ENCODE data around the gene GON4L. TPM values are rescaled to one million over a fixed set of nuclear protein-coding genes. Genes with fewer than 3 reads are reported as not detected.

The GON4L gene
- total RNA-seq, 2 experiments from 2014 or later, result 71.0 to 77.0 TPM

GRCh38 chr1:155864393-155864792 lies 7.4 kb upstream of the GON4L start:
- no peak overlapping the region for H3K27ac Mint-ChIP-seq
- peaks cover 5% of the 10 kb centered on the region for H3K4me1 Mint-ChIP-seq (ENCODE audit: low read depth)
- peaks cover 17% of the 10 kb centered on the region for H3K4me1 ChIP-seq (ENCODE audit: insufficient read depth, low read length)
- POLR2A ChIA-PET, result no interaction called here
- H3K27me3 Mint-ChIP-seq, result peaks cover 23% of the 10 kb centered on the region
- peaks cover 0 to 8% of the 10 kb centered on the region in 2 experiments for H3K27me3 ChIP-seq (ENCODE audit: control insufficient read depth in 1 of 2, insufficient read depth in 2 of 2, low read length in 2 of 2)
- no peaks in the 10 kb centered on the region for H3K36me3 Mint-ChIP-seq (ENCODE audit: low read depth)
- H3K4me3 ChIP-seq (ENCODE audit: low read length), result no peak overlapping the region
- no peak for ATAC-seq (ENCODE audit: poor library complexity)
- H3K9me3 Mint-ChIP-seq, result no peaks in the 10 kb centered on the region
- peaks cover 7% of the 10 kb centered on the region for H3K36me3 ChIP-seq (ENCODE audit: insufficient read depth, low read length)
- no peak for TF ChIP-seq CTCF (IDR thresholded peaks at IDR 0.05)
- no peak overlapping the region for H3K4me3 Mint-ChIP-seq
- no peak for DNase-seq
- CTCF ChIA-PET, result no interaction called here
- peaks cover 0 to 4% of the 10 kb centered on the region in 2 experiments for H3K9me3 ChIP-seq (ENCODE audit: control insufficient read depth in 1 of 2, insufficient read depth in 1 of 2, low read length in 2 of 2)
- no peak overlapping the region for H3K27ac ChIP-seq (ENCODE audit: low read depth in 1 of 2, low read length in 2 of 2)
- intact Hi-C loops (cut with DNase I, micrococcal nuclease), result no loop called here

GRCh38 chr1:155861896-155862295 lies 4.9 kb upstream of the GON4L start:
- no peak overlapping the region for H3K4me3 Mint-ChIP-seq
- ATAC-seq (ENCODE audit: poor library complexity) (no peak), DNase-seq (no peak)
- peaks cover 0 to 8% of the 10 kb centered on the region in 2 experiments for H3K27me3 ChIP-seq (ENCODE audit: control insufficient read depth in 1 of 2, insufficient read depth in 2 of 2, low read length in 2 of 2)
- intact Hi-C loops (cut with DNase I, micrococcal nuclease), result loop anchor here in 1 of 2 experiments (2.0 kb wide), 1 partner anchor 49 kb away; the partner anchor contains the start of gene RIT1
- H3K36me3 Mint-ChIP-seq (ENCODE audit: low read depth), result peaks cover 3% of the 10 kb centered on the region
- POLR2A ChIA-PET, result interaction anchor here (0.7 kb wide), 1 partner anchor 37 kb away, joined by 3 read pairs; no protein-coding TSS in a partner anchor
- H3K4me1 Mint-ChIP-seq (ENCODE audit: low read depth), result peaks cover 24% of the 10 kb centered on the region
- no peak for TF ChIP-seq CTCF (IDR thresholded peaks at IDR 0.05)
- CTCF ChIA-PET, result no interaction called here
- no peak overlapping the region for H3K4me3 ChIP-seq (ENCODE audit: low read length)
- peaks cover 26% of the 10 kb centered on the region for H3K4me1 ChIP-seq (ENCODE audit: insufficient read depth, low read length)
- H3K9me3 ChIP-seq (ENCODE audit: control insufficient read depth in 1 of 2, insufficient read depth in 1 of 2, low read length in 2 of 2), result peaks cover 0 to 4% of the 10 kb centered on the region in 2 experiments
- no peak overlapping the region for H3K27ac ChIP-seq (ENCODE audit: low read depth in 1 of 2, low read length in 2 of 2)
- no peak overlapping the region for H3K27ac Mint-ChIP-seq
- peaks cover 25% of the 10 kb centered on the region for H3K27me3 Mint-ChIP-seq
- no peaks in the 10 kb centered on the region for H3K9me3 Mint-ChIP-seq
- H3K36me3 ChIP-seq (ENCODE audit: insufficient read depth, low read length), result no peaks in the 10 kb centered on the region

DNA sequence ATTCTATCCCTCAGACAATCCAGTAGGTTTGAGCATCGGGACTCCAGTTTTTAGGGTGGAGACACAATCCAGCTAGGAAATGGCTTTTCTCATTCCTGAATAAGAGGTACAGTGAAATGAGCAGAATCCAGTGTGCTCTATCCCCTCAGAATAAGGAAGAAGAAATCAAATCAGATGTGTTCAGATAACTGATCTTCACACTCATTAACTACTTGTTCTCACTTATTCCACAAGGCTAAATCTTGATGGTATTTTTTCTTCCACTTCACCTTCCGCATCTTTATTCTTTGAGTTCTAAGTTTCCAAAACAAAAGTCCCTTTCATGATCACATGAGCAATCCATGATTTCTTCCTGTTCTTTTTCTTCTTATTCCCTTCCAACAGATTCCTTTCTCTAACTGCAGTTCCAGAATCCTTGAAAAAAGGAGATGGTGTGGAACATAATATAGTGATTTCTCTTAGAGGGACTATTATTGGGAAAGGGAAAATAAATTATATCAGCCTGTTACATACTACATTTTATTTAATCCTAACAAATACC lies 4.0 kb upstream of the GON4L start:
- Histone ChIP-seq H3K27ac (ENCODE audit: low read depth in 1 of 2, low read length in 2 of 2) (peak overlapping the region in 1 of 2 donors; percentile 70), H3K9me3 (ENCODE audit: control insufficient read depth in 1 of 2, insufficient read depth in 1 of 2, low read length in 2 of 2) (peaks cover 0 to 4% of the 10 kb centered on the region in 2 experiments), H3K4me3 (ENCODE audit: low read length) (no peak overlapping the region), H3K4me1 (ENCODE audit: insufficient read depth, low read length) (peaks cover 34% of the 10 kb centered on the region), H3K27me3 (ENCODE audit: control insufficient read depth in 1 of 2, insufficient read depth in 2 of 2, low read length in 2 of 2) (peaks cover 0 to 8% of the 10 kb centered on the region in 2 experiments), H3K36me3 (ENCODE audit: insufficient read depth, low read length) (no peaks in the 10 kb centered on the region)
- no peak for DNase-seq
- Mint-ChIP-seq H3K27ac (peak overlapping the region; percentile 81), H3K27me3 (peaks cover 25% of the 10 kb centered on the region), H3K4me1 (ENCODE audit: low read depth) (peaks cover 26% of the 10 kb centered on the region), H3K9me3 (no peaks in the 10 kb centered on the region), H3K36me3 (ENCODE audit: low read depth) (peaks cover 5% of the 10 kb centered on the region), H3K4me3 (no peak overlapping the region)
- POLR2A ChIA-PET, result interaction anchor here (0.5 kb wide), 1 partner anchor 333 kb away, joined by 3 read pairs; no protein-coding TSS in a partner anchor
- no peak for ATAC-seq (ENCODE audit: poor library complexity)
- CTCF ChIA-PET, result no interaction called here
- no peak for TF ChIP-seq CTCF (IDR thresholded peaks at IDR 0.05)
- intact Hi-C loops (cut with DNase I, micrococcal nuclease), result no loop called here

All from CD4-positive, alpha-beta T cell (primary cell).